GM21619 (cell line): Measurements from ENCODE around the gene TMIE.
"Not testable (repeated sequence)": the region's sequence is repeated elsewhere in the genome, so short reads cannot be mapped to it uniquely, and the experiment has no call there.

Experiments used
- ATAC-seq: cut with Tn5 transposase; IDR thresholded peaks from one replicate; pipeline ENCODE4 v1.9.1; 2021; ENCODE audit not compliant: unreplicated experiment

Gene TMIE

DNA sequence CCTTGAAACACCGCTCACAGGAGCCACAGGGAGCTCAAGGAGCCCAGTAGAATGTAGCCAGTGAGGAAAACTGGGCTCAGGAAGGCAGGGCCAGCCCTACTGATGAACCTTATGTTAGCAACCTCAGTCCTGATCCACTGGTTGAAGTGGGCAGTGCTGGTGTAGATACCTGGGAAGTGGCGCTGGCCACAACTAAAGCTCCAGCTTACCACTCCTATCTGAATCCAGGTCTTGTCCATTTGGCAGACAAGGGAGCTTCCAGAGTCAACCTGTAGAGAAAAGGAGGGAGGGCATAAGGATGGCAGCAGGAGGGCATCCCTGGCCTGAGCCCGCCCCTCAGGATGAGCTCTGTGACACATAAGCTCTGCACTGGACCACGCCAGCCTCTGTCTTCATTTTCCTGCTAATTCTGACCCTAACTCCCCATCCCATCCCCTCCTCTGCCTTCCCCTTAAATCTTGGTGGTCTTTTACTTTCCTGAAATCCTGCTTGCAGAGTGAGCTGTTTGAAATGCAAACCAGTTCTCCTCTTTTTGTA is 18.6 kb downstream of the TMIE start:
- ATAC-seq = no peak

DNA sequence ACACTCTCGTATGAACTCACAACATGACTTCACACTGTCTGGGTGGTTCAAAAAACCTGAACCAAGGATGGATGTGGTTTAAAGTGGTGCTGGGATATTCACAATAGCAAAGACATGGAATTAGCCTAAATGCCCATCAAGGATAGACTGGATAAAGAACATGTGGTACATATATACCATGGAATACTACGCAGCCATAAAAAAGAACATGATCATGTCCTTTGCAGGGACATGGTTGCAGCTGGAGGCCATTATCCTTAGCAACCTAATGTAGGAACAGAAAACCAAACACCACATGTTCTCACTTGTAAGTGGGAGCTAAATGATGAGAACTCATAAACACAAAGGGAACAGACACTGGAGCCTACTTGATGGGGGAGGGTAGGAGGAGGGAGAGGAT is 19.8 kb downstream of the TMIE start:
- ATAC-seq = no peak

- ATAC-seq = no peak
These were observed 21.3 kb downstream of the TMIE start for GRCh38 chr3:46722443-46722842.

DNA sequence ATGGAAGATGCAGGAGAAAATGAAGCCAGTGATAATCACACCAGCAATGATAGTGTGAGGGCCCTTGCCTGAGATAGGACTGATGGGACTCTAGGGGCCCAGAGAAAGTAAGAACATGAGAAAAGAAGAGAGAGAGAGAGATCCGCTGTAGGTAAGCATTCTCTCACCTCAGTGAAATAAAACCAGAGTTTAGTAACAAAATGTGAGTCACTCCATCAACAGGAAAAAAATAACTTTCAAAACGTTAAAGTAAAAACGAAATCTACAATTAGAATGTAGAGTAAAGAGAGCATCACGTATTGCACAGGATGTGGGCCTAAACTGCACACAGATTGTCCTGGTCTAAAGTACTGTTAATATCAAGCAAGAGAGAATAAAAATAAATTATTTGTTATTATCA is 23.2 kb downstream of the TMIE start:
- ATAC-seq = no peak

GRCh38 chr3:46725621-46726314 is 24.6 kb downstream of the TMIE start:
- ATAC-seq = no peak

- no peak for ATAC-seq
These were observed 27.8 kb downstream of the TMIE start for GRCh38 chr3:46729038-46729437.

- ATAC-seq = no peak
These were observed 29.6 kb downstream of the TMIE start for GRCh38 chr3:46730819-46731218.

DNA sequence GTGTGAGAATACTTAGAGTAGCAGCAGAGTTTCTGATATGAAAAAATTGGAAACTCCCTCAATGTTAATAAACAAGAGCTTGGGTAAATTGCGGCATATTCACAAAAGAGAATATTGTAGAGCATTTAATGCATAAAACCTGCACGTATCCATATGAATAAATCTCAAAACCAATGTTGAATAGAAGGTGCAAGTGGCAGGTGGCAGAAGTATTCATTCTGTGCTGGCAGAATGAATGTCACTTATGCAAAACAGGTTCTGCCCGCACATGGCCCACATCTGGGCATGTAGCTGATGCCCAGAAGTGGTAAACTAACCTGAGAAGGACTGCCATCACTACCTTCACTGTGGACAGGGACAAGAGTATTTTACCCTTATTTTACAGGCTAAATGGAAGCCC is 30.6 kb downstream of the TMIE start:
- ATAC-seq = no peak

- ATAC-seq = no peak
These were observed 32.0 kb downstream of the TMIE start for GRCh38 chr3:46733026-46733800.

DNA sequence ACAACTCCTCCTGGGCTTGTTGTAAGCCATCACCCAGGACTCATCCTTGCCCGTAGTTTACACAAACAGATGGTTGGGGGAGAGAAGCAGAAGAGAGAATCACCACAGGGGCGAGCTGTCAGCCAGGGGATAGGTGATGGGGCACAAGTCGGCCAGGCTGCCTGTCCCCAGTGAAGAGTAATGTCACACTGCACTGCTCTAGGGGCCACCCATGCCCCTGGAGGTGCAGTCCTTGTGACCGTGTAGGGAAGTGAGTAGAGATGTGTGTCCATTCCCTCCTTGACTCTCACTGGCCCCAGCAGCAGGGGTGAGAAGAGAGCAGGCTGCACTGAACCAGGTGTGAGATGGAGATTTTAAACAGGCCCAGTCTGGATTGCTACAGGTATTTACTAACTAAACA is 33.6 kb downstream of the TMIE start:
- no peak for ATAC-seq

- ATAC-seq = no peak
These were observed 35.0 kb downstream of the TMIE start for GRCh38 chr3:46736006-46736872.

DNA sequence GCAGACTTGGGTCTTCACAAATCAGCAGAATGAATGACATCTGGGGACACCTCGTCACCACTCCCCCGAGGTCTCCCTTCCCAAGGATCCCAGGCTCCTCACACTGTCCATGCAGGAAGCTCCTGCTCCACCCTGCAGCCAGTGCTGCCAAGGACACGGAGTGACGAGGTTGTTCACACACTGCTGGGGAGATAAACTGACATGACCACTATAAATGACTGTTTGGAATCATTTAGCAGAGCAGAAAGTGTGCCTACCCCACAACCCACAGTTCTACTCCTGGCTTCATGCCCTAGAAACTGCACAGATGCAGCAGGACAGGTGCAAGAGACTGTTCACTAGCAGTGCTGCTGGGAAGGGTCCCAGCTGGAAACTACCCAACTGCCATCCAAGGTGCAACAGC is 36.1 kb downstream of the TMIE start:
- ATAC-seq = no peak

DNA sequence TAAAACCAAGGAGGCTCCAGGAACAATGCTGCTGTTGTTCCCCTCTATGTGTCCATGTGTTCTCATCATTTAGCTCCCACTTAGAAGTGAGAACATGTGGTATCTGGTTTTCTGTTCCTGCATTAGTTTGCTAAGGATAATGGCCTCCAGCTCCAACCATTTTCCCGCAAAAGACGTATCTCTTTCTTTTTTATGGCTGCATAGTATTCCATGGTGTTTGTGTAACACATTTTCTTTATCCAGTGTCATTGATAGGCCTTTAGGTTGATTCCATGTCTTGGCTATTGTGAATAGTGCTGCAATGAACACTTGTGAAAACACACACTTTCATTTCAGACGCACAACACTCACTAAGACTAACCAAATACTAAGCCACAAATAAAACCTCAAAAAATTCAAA is 38.4 kb downstream of the TMIE start:
- ATAC-seq = not testable (repeated sequence)

DNA sequence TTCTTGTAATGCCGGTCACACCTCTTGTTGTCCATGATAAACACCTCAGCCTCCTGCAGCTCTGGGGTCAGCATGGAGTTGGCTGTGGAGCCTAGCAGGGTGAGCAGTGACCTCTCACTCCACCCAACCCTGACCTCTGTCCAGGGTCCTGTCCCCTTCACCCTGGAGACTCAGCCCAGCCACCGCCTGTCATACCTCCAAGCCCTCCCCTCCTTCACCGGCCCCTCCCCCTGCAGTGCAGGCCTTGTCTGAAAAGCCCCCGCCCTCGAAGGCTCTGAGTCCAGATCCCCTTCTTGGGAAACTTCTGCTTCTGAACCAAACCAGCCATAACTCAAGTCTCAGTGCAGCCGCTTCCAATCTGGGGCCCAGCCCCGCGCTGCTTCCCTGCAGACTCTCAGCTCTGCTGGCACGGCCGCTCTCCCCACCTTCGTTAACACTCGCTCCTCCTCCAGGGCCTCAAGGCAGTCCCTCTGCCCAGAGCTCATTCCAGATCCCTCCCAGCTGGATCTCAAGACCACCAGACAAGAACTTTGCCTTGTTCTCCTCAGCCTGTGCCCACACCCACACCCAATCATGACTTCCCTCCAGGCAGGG is 41.9 kb downstream of the TMIE start:
- no peak for ATAC-seq

DNA sequence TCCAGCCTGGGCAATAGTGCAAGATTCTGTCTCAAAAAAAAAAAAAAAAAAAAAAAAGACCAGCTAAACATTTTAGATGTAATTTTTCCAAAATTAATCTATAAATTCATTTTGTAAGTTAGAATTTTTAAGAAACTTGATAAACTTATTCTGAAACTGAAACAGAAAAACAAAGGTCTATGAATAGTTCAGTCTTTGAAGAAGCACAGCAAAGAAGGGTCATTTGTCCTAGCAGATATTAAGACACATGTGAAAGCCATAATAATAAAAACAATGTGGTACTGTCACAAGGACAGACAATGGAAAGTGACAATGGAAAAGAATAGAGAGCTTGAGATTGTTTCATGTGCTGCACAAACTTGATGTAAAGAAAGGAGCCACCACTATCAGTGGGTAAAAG is 45.5 kb downstream of the TMIE start:
- no peak for ATAC-seq

DNA sequence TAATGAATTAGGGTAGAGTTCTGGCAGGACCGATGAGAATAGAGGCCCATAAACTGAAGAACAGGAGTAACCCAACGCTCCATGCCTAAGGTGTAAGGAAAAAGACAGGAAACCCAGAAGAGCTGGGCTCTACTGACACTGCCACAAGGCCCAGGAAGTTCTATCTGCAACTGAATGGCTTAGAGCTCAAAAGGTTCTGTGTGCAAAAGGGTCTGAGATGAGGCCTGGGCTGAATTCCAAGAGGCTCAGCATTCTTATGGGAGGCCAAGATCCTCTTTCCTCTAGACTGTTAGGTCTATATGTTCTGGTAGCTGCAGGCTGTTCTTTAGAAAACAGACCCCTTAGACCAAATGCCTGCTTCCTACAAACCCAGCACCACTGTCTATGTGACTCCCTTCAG is 47.0 kb downstream of the TMIE start:
- no peak for ATAC-seq

GRCh38 chr3:46749129-46749528 is 47.9 kb downstream of the TMIE start:
- no peak for ATAC-seq

DNA sequence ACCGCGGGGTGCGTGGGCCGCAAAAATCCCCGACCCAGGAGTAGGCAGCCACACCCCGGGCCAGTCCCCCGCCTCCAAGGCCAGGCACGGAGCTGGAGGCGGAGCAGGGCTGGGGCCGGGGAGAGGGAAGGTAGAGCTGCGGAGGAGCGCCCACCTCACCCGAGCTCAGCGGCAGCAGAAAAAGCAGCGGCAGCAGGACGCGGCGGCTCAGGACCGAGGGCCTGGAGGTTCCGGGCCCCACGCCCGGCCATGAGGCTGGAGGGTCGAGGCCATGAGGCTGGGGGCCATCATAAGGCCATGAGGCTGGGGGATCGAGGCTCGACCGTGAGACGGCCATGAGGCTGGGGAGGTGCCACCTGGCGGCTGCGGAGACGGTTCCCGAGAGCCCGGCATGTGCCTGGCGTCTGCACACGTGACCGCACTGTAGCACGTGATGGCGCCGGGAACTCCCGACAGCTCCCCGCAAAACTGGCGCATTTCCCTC is 49.4 kb downstream of the TMIE start:
- ATAC-seq = no peak

GRCh38 chr3:46753127-46753526 is 51.9 kb downstream of the TMIE start:
- not testable (repeated sequence) for ATAC-seq

- ATAC-seq = no peak
These were observed 54.5 kb downstream of the TMIE start for GRCh38 chr3:46755646-46756045.

DNA sequence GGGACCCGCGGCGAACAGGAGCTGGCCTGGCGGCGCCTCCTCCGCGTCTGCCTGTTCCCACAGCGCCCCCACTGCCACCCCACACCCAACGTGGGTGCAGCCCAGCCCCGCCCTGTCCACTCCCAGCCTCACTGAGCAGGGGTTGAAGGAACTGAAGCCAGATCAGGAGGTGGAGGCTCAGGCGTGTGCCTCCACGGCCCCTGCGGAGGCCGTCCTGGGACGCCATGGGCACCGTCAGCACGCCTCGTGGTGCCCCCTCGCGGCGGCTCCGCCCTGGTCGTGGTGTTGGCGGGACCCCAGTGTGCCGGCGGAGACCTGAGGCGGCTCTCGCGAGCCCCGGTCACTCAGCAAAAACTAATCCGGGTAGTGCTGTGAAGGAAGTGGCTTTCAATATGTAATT is 55.5 kb downstream of the TMIE start:
- ATAC-seq = no peak
